ENCODE data around the gene TMEM179. TPM values are rescaled to one million over a fixed set of nuclear protein-coding genes. Genes with fewer than 3 reads are reported as not detected.

Gene TMEM179
- total and polyA plus RNA-seq, 2 of the 8 experiments (the other 6 are each of a cell fraction or from before 2014, with no cell fraction given): 2.9 to 4.0 TPM

DNA sequence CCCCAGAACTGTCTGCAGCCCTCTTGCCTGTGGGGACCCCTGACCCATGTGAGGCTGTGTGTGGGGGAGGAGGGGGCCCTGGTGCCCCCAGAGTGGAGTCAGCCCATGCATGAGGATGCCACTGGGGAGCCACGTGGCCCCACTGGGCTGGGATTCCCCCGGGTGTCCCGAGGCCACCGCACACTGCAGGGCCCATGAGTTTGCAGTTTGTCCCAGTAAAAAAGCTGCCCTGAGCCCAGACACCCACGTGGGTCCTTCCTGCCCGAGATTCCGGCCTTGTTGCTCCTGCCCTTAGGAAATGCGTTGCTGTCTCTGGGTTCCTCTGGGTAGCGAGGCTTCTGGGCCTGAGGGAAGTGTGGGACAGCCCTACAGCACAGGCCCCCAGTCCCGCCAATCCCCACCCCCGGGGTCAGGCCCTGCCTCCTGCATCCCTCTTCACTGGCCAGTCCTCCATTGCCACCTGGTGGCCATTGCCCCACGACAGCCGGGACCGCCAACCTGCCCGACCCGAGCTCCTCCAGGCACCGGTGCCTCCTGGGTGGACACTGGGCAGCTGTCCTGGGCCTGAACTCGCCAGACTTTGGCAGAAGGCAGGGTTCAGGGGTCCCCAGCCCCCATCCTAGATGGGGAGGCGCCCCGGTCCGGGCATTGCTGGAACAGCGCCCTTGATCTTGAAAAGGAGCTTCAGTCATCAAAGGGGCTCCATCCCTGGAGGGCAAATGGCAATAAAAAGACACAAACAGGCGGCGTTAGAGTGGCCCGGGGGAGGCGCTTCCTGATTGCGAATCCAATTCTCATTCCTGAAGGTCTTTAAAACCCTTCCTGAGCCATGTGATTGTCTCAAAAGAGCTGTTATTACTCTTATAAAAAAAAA, 40.6 kb downstream of the TMEM179 start (continued):
- TF ChIP-seq, protein P1, sequence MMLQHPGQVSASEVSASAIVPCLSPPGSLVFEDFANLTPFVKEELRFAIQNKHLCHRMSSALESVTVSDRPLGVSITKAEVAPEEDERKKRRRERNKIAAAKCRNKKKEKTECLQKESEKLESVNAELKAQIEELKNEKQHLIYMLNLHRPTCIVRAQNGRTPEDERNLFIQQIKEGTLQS (IDR thresholded peaks at IDR 0.05; ENCODE audit: insufficient read depth, low read depth, low read length): no peak
- TF ChIP-seq KDM1A (IDR thresholded peaks at IDR 0.05; ENCODE audit: borderline replicate concordance, low read length): no peak
- TF ChIP-seq SRF (IDR thresholded peaks at IDR 0.05; ENCODE audit: low read depth, low read length): no peak
- TF ChIP-seq, protein P2, sequence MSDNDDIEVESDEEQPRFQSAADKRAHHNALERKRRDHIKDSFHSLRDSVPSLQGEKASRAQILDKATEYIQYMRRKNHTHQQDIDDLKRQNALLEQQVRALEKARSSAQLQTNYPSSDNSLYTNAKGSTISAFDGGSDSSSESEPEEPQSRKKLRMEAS (IDR thresholded peaks at IDR 0.05): 0 out of 2 replicates have a peak, but pooled peaks have one; percentile 11
- no peak for TF ChIP-seq CREB1 (IDR thresholded peaks at IDR 0.05)
- TF ChIP-seq TAF1 (IDR thresholded peaks at IDR 0.05; ENCODE audit: low read depth, low read length): no peak
- 0 out of 2 replicates have a peak, but pooled peaks have one; percentile 31 for TF ChIP-seq YY1 (IDR thresholded peaks at IDR 0.05; ENCODE audit: low read depth, low read length)
- TF ChIP-seq ASH2L (IDR thresholded peaks at IDR 0.05; ENCODE audit: low read length): no peak
- no peak for TF ChIP-seq BACH1 (IDR thresholded peaks at IDR 0.05; ENCODE audit: low read length)
- no peak for TF ChIP-seq FOSL1 (IDR thresholded peaks at IDR 0.05; ENCODE audit: insufficient read depth, low read depth, low read length)
- no peak for TF ChIP-seq KDM4A (IDR thresholded peaks at IDR 0.05; ENCODE audit: low read depth, low read length, severe bottlenecking)
- no peak for TF ChIP-seq NANOG (IDR thresholded peaks at IDR 0.05; ENCODE audit: insufficient read depth, low read depth, low read length, poor library complexity, severe bottlenecking)
- TF ChIP-seq CTCF (IDR thresholded peaks at IDR 0.05; ENCODE audit: control extremely low read depth in 1 of 3, insufficient read depth in 1 of 3, low read depth in 1 of 3, low read length in 3 of 3): peak in 2 of 3 experiments; percentile 90 to 92; a peak in 3 of 4 replicates
- no peak for TF ChIP-seq KDM5A (IDR thresholded peaks at IDR 0.05; ENCODE audit: low read length)
- no peak for TF ChIP-seq SAP30 (IDR thresholded peaks at IDR 0.05; ENCODE audit: insufficient read depth, insufficient replicate concordance, low read length)
- TF ChIP-seq, protein P3, sequence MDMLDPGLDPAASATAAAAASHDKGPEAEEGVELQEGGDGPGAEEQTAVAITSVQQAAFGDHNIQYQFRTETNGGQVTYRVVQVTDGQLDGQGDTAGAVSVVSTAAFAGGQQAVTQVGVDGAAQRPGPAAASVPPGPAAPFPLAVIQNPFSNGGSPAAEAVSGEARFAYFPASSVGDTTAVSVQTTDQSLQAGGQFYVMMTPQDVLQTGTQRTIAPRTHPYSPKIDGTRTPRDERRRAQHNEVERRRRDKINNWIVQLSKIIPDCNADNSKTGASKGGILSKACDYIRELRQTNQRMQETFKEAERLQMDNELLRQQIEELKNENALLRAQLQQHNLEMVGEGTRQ (IDR thresholded peaks at IDR 0.05; ENCODE audit: low read length): no peak
- TF ChIP-seq SP1 (IDR thresholded peaks at IDR 0.05; ENCODE audit: low read depth, low read length): no peak
- no peak for TF ChIP-seq POLR2AphosphoS5 (IDR thresholded peaks at IDR 0.05; ENCODE audit: low read depth, low read length)
- TF ChIP-seq POLR2A (IDR thresholded peaks at IDR 0.05; ENCODE audit: control extremely low read depth in 1 of 2, low read depth in 2 of 2, low read length in 2 of 2): no peak
- no peak for TF ChIP-seq CHD1 (IDR thresholded peaks at IDR 0.05; ENCODE audit: low read depth, low read length)

All from H1 (cell line).